Measurements from ENCODE around the gene SUCO. TPM values are rescaled to one million over a fixed set of nuclear protein-coding genes. Genes with fewer than 3 reads are reported as not detected.

Gene SUCO
- total RNA-seq, 1 donor from 2014 or later, result 11.3 TPM

DNA sequence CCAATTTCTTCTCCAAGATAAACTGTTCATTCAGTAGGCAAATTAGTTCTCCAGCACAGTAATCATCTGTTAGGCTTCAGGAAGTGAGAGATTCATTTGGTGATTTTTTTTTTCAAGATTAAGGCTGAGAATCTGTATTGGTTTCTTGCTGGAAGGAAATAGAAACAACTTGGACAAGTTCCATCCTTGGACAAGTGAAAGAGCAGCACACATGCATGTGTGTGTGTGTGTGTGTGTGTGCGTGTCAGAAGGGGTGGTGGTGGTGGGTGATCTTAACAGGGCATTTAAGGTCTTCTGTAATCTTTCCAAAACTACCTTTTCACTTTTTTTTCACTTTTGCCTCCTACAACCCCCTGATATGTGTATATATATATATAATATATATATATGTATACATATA, 15.9 kb upstream of the SUCO start:
- Histone ChIP-seq H3K4me3 (ENCODE audit: low read depth, low read length) (no peak overlapping the region), H3K27me3 (ENCODE audit: control insufficient read depth, insufficient read depth, low read length) (no peaks in the 10 kb centered on the region), H3K36me3 (ENCODE audit: control insufficient read depth, insufficient read depth, low read length) (no peaks in the 10 kb centered on the region)
- DNase-seq (ENCODE audit: low read depth) (no peak), FAIRE-seq (no peak)
- no peak for TF ChIP-seq CTCF (IDR thresholded peaks at IDR 0.05; ENCODE audit: insufficient read depth, low read length, severe bottlenecking)

GRCh38 chr1:172517545-172517944, 15.4 kb upstream of the SUCO start:
- no peak overlapping the region for H3K4me3 ChIP-seq (ENCODE audit: low read depth, low read length)
- no peaks in the 10 kb centered on the region for H3K27me3 ChIP-seq (ENCODE audit: control insufficient read depth, insufficient read depth, low read length)
- no peak for FAIRE-seq
- no peak for DNase-seq (ENCODE audit: low read depth)
- H3K36me3 ChIP-seq (ENCODE audit: control insufficient read depth, insufficient read depth, low read length), result no peaks in the 10 kb centered on the region
- no peak for TF ChIP-seq CTCF (IDR thresholded peaks at IDR 0.05; ENCODE audit: insufficient read depth, low read length, severe bottlenecking)

- Histone ChIP-seq H3K4me3 (ENCODE audit: low read depth, low read length) (no peak overlapping the region), H3K27me3 (ENCODE audit: control insufficient read depth, insufficient read depth, low read length) (no peaks in the 10 kb centered on the region), H3K36me3 (ENCODE audit: control insufficient read depth, insufficient read depth, low read length) (no peaks in the 10 kb centered on the region)
- TF ChIP-seq CTCF (IDR thresholded peaks at IDR 0.05; ENCODE audit: insufficient read depth, low read length, severe bottlenecking), result no peak
- FAIRE-seq (no peak), DNase-seq (ENCODE audit: low read depth) (no peak)
Measured at GRCh38 chr1:172529304-172529703, 3.6 kb upstream of the SUCO start.

DNA sequence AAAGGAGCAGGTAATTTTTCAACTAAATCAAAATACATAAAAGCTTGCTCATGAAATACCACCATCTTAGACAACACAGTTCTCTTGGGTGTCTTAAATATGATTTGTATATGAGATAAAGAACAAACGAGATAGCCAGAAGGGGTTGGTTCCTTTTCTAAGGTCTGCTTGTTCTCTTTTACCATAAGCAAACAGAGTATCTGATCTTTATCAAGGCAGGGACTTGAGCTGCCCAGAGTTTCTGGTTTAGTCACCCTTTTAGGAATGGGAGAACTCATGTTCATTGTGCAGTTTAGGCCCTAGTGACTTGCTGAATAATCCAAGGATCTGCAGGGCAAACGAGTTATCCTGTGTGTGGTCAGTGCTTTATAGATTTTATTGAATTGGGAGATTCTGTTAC, 3.0 kb upstream of the SUCO start:
- no peak for TF ChIP-seq CTCF (IDR thresholded peaks at IDR 0.05; ENCODE audit: insufficient read depth, low read length, severe bottlenecking)
- Histone ChIP-seq H3K4me3 (ENCODE audit: low read depth, low read length) (no peak overlapping the region), H3K27me3 (ENCODE audit: control insufficient read depth, insufficient read depth, low read length) (no peaks in the 10 kb centered on the region), H3K36me3 (ENCODE audit: control insufficient read depth, insufficient read depth, low read length) (no peaks in the 10 kb centered on the region)
- FAIRE-seq (no peak), DNase-seq (ENCODE audit: low read depth) (no peak)

- FAIRE-seq, result no peak
- peak overlapping the region; percentile 58 for H3K4me3 ChIP-seq (ENCODE audit: low read depth, low read length)
Measured at GRCh38 chr1:172531412-172532182, 1.4 kb upstream of the SUCO start.

More at GRCh38 chr1:172531412-172532182, 1.4 kb upstream of the SUCO start:
- DNase-seq (ENCODE audit: low read depth), result no peak
- no peaks in the 10 kb centered on the region for H3K36me3 ChIP-seq (ENCODE audit: control insufficient read depth, insufficient read depth, low read length)
- no peak for TF ChIP-seq CTCF (IDR thresholded peaks at IDR 0.05; ENCODE audit: insufficient read depth, low read length, severe bottlenecking)
- no peaks in the 10 kb centered on the region for H3K27me3 ChIP-seq (ENCODE audit: control insufficient read depth, insufficient read depth, low read length)
